ENCODE data around the gene CAP1. TPM values are rescaled to one million over a fixed set of nuclear protein-coding genes. Genes with fewer than 3 reads are reported as not detected.

Gene CAP1
- total RNA-seq, 2 donors from 2014 or later = 128 to 187 TPM

- Histone ChIP-seq H3K4me3 (no peak overlapping the region), H3K9me3 (no peaks in the 10 kb centered on the region), H3K36me3 (no peaks in the 10 kb centered on the region), H3K27me3 (replicated peaks; ENCODE audit: insufficient read depth) (no peaks in the 10 kb centered on the region), H3K4me1 (replicated peaks) (no peaks in the 10 kb centered on the region), H3K27ac (no peak overlapping the region)
- TF ChIP-seq POLR2AphosphoS5 (IDR thresholded peaks at IDR 0.05) (no peak), POLR2A (IDR thresholded peaks at IDR 0.05) (no peak), CTCF (IDR thresholded peaks at IDR 0.05) (no peak)
- no peak for DNase-seq (ENCODE audit: low spot score)
- WGBS = 93% methylated on average over 5 of the region's 5 CpGs
- intact Hi-C loops (cut with DNase I) = no loop called here
Measured at GRCh38 chr1:40056519-40057309, 16.2 kb downstream of the CAP1 start.

DNA sequence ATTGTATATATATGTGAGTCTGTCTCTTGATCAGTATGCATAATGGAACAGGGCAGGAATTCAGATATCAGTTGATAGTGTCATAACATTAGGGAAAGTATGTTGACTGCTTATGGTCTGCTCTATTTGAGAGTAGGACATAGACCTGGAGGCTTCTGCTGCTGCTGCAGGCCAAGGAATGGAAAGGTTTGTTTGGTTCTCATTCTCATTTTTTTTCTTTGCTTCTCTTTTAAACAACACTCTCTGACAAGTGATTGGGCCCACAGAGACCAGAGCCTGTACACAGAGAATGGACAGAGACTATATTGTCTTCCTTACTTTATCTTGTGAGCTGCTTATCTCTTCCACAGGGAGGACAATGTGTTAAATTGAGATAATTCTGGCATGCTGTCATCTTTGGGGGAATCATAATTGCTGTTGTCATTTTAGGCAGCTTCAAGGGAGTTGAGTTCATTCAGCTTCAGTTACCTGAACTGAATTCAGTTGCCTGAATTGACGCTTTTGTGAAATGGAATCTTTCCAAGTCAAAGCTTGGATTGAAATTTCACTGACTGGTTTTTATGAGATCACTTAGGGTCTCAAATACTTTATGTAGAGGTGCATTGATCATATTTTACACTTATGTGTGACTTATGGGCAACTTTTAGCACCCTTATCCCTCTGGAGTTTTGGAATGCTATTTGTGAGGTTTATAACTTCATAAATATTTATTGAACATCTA is 16.9 kb downstream of the CAP1 start:
- intact Hi-C loops (cut with DNase I) = no loop called here
- Histone ChIP-seq H3K27me3 (replicated peaks; ENCODE audit: insufficient read depth) (no peaks in the 10 kb centered on the region), H3K4me1 (replicated peaks) (no peaks in the 10 kb centered on the region), H3K36me3 (no peaks in the 10 kb centered on the region), H3K4me3 (no peak overlapping the region), H3K9me3 (no peaks in the 10 kb centered on the region), H3K27ac (no peak overlapping the region)
- no peak for DNase-seq (ENCODE audit: low spot score)
- no peak for TF ChIP-seq CTCF (IDR thresholded peaks at IDR 0.05)
- TF ChIP-seq POLR2A (IDR thresholded peaks at IDR 0.05) = no peak
- no peak for TF ChIP-seq POLR2AphosphoS5 (IDR thresholded peaks at IDR 0.05)
- 54% methylated on average over 1 of the region's 1 CpG for WGBS

- intact Hi-C loops (cut with DNase I) = no loop called here
- Histone ChIP-seq H3K36me3 (no peaks in the 10 kb centered on the region), H3K4me3 (no peak overlapping the region), H3K4me1 (replicated peaks) (no peaks in the 10 kb centered on the region), H3K27me3 (replicated peaks; ENCODE audit: insufficient read depth) (no peaks in the 10 kb centered on the region), H3K27ac (no peak overlapping the region), H3K9me3 (no peaks in the 10 kb centered on the region)
- DNase-seq (ENCODE audit: low spot score) = no peak
- no peak for TF ChIP-seq POLR2AphosphoS5 (IDR thresholded peaks at IDR 0.05)
- no peak for TF ChIP-seq POLR2A (IDR thresholded peaks at IDR 0.05)
- TF ChIP-seq CTCF (IDR thresholded peaks at IDR 0.05) = no peak
- WGBS = 81% methylated on average over 1 of the region's 1 CpG
Measured at GRCh38 chr1:40058097-40058452, 17.5 kb downstream of the CAP1 start.

DNA sequence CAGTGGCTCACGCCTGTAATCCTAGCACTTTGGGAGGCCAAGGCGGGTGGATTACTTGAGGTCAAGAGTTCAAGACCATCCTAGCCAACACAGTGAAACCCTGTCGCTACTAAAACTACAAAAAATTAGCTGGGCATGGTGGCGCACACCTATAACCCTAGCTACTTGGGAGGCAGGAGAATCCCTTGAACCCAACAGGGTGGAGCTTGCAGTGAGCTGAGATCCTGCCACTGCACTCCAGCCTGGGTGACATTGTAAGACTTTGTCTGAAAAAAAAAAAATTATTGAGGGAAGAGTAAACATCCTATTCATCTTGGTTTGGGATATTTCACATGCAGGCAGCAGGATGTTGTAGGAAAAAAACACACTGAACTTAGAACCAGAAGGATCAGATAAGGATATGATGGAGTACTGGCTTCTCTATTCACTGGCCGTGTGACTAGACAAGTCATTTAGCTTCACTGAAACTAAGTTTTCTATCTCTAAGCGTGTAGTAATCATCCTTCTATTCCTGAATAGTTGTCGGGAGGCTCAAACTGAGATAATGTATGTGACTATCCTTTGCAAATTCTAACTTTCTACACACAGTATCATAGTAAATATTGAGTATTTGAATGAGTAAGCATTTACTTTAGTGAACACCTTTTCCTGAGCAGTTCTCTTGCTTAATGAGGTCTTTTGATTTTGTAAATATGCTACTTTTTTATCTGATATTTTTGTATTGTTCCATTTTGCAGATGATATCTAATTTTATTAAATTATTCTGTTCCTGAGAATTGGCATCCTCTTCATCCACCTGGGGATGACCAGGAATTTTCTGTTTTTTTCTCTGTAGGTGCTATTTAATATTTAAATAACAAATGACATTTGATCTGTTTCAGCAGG is 18.2 kb downstream of the CAP1 start:
- TF ChIP-seq POLR2A (IDR thresholded peaks at IDR 0.05) (no peak), CTCF (IDR thresholded peaks at IDR 0.05) (no peak), POLR2AphosphoS5 (IDR thresholded peaks at IDR 0.05) (no peak)
- Histone ChIP-seq H3K27ac (no peak overlapping the region), H3K27me3 (replicated peaks; ENCODE audit: insufficient read depth) (no peaks in the 10 kb centered on the region), H3K36me3 (no peaks in the 10 kb centered on the region), H3K9me3 (no peaks in the 10 kb centered on the region), H3K4me1 (replicated peaks) (no peaks in the 10 kb centered on the region), H3K4me3 (no peak overlapping the region)
- intact Hi-C loops (cut with DNase I) = no loop called here
- no peak for DNase-seq (ENCODE audit: low spot score)
- 84% methylated on average over 7 of the region's 7 CpGs for WGBS
